CD4-positive, alpha-beta T cell treated with Interleukin-15 for 4 hours (primary cell): Measurements from ENCODE around the gene SEL1L2.
A peak's percentile ranks its signal among the peaks of the same experiment; 100 is the strongest.
"Not testable (repeated sequence)": the region's sequence is repeated elsewhere in the genome, so short reads cannot be mapped to it uniquely, and the experiment has no call there.

Experiments
- DNase-seq: peaks from one replicate; pipeline ENCODE4 v3.0.0-alpha.2; 2020; ENCODE audit warnings: low spot score

Gene SEL1L2, protein sequence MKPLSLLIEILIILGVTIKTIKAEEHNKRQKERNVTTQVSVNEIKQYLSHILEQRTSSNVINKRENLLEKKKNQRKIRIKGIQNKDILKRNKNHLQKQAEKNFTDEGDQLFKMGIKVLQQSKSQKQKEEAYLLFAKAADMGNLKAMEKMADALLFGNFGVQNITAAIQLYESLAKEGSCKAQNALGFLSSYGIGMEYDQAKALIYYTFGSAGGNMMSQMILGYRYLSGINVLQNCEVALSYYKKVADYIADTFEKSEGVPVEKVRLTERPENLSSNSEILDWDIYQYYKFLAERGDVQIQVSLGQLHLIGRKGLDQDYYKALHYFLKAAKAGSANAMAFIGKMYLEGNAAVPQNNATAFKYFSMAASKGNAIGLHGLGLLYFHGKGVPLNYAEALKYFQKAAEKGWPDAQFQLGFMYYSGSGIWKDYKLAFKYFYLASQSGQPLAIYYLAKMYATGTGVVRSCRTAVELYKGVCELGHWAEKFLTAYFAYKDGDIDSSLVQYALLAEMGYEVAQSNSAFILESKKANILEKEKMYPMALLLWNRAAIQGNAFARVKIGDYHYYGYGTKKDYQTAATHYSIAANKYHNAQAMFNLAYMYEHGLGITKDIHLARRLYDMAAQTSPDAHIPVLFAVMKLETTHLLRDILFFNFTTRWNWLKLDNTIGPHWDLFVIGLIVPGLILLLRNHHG

DNA sequence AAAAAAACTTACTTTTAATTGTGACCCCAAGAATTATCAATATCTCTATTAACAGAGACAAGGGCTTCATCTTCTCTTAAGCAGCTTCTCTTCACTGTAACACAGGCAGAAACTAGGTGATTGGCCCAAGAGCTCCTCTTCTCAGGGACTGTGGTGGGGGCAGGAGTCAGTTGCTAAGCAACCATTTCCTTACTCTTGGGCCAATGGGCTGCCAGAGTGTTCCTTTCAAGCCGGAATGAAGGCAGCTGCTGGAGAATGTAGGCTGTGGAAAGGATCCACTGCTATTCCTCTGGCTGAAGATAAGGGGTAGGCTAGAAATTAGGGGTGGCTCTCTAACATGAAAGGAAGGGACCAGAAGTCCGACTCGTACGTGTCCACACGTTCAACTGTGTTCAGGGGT lies at the start of gene SEL1L2:
Gene SEL1L2 (minus strand): TSS at position 150 of the 400 bp plus-strand sequence. CDS start 80 bp downstream, at position 70.
- DNase-seq = no peak

DNA sequence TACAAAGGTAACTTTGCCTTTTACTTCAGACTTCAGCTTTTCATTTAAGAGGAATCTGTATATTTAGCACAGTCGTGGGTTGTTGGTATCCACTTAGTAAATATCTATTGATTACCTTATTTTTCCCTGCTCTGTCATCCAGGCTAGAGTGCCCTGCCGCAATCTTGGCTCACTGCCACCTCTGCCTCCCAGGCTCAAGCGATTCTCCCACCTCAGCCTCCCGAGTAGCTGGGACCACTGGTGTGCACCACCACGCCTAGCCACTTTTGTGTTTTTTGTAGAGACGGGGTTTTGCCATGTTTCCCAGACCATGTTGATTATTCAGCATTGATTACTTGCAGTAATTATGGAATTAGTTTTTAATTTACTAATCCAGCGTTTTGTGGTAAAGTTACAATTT lies 46.2 kb upstream of the SEL1L2 start:
- DNase-seq = no peak

DNA sequence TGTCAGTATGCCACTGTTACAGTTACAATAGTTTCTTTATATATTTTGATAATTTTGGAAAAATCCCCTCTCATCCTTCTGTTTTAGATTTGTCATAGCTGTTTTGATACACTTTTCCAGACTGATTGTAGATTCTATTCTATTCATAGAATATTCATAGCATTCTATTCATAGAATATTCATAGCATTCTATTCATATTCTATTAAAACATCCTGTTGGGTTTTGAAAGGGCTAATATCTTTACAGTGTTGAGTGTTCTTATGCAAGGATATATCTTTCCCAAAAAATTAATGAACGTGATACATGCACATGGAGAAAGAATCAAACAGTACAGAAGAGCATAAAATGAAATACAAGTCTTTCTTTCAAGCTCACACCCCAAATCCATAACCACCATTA lies 42.9 kb upstream of the SEL1L2 start:
- DNase-seq = no peak

DNA sequence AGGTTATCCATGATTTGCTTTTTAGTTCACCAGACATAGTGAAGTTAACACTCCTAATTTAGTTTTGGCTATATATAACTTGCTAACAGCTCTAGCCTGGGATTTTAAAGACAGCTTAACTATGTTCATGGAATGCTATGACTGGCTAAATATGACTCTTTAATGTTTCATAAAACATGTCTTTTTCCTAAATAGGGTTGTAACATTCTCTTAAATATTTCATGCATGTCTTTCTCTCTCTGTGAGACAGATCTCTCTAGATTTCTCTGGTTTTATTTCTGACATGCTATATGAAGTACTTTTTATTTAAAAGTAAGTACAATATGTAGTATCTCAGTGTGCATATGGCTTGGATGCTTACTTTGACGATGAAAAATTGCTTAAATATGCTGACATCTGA lies 40.6 kb upstream of the SEL1L2 start:
- DNase-seq = no peak

DNA sequence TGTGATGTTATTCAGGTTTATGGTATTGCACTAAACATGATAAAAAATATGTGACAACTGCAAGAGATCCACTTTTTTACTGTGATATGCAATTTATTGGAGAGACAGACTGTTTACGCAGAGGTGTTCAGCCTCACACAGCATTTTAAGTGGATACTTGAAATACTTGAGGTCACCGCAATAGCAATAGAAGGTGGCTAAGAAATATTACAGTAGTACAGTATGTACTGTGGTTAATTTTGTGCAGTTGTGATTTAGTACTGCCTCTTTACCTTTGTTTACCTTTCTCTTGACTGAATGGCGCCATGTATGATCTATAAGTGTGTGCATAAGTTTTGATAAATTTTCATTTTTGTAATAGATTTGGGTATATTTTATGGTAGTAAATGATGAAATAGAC lies 22.3 kb upstream of the SEL1L2 start:
- DNase-seq = no peak

DNA sequence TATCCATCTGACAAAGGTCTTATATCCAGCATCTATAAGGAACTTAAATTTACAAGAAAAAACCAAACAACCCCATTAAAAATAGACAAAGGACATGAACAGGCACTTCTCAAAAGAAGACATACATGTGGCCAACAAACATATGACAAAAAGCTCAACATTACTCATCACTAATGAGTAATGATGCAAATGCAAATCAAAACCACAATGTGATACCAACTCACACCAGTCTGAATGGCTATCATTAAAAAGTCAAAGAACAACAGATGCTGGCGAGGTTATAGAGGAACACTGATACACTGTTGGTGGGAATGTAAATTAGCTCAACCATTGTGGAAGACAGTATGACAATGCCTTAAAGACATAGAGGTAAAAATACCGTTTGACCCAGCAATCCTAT lies 18.8 kb upstream of the SEL1L2 start:
- DNase-seq = no peak

DNA sequence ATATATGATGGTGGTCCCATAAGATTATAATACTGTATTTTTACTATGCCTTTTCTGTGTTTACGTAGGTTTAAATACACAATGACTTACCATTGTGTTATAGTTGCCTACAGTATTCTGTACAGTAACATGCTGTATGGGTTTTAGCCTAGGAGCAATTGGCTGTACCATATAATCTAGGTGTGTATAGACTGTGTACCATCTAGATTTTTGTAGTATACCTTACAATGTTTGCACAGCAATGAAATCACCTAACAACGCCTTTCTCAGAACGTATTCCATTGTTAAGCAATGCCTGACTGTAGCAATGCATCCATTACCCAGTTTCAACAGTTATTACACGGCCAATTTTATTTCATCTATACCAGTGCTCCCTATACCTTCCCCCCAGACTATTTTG lies 15.6 kb upstream of the SEL1L2 start:
- DNase-seq = no peak

DNA sequence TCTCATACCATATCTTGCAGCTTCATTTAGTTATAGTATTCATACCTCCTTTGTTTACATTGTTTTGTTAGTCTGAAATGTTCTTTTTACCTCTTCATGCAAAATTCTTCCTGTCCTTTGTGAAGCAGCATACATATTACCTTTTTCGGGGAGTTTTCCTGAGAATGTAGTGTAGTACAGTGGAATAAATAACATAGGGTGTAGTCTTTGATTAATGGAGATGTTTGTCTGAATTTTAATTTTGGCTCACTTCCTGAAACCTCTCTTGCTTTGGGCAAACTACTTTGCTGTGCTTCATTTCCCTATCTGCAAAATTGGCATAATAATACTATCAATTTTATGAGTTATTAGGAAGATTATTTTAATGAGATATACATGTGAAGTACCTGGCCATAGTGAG lies 10.5 kb upstream of the SEL1L2 start:
- no peak for DNase-seq

DNA sequence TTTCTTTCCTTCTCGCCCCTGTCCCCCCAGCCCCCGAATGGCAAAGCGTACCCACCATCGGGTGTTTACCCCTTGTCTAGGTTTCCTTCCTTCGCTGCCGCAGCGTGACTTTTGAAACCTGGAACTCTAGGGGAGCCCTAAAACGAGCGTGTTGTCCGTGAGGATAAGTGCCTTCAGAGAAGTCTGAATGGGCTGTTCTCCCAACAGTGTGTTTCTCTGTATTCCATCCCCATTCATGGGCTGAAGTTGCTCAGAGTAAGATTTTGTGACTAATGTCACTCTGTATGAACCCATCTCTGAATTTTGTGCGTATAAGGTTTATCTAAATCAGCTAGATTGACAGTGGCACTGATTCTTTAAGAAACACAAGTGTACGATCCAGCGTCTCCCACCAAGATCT lies 5.9 kb upstream of the SEL1L2 start:
- DNase-seq = no peak

DNA sequence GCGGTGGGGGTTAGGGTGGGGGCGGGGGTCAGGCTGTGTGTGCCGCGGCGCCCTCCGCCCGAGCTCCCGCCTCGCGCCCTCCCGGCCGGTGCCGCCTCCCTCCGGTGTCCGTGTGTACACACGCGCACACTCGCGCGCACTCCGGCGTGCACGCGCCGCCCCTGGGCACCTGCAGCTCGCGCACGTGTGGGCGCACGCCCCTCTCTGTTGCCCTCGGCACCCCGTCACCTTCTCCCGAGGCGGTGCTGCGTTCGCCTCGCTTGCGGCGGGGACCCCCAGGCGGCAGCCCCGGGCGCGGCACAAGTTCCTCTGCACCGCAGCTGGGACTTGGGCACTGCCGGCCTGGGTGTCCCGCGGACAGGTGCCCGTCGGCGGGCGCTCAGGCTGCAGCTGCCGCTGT lies 5.4 kb upstream of the SEL1L2 start:
- DNase-seq = no peak

DNA sequence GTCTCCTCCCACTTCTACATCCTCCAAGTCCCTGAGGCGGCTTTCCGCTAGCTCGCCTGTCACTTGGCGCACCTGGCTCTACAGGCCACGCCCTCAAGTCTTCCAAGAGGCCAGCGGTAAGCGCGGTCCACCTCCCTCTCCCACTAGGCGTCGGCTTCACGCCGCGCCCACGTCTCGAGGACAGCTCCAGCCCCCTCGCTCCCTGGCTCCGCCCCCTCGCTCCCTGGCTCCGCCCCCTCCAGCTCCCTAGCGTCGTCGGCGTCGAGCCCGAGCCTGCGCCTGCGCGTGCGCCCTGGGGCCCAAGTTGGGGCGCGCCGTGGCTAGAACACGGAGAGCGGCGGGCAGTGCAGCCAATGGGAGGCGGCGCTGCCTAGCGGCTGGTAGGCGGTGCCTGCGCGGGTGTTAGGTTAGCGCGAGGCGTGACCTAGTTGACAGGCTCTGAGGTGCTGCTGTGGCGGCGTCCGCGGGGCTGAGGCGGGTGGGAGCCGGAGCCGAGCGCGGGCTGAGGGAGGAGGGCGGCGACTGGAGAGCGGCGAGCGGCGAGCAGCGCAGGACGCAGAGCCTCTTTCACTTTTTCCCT lies 4.8 kb upstream of the SEL1L2 start, which contains the start of gene MACROD2:
Gene MACROD2 (plus strand): TSS at position 431 of the 580 bp plus-strand sequence.
- DNase-seq = peak; percentile 19

DNA sequence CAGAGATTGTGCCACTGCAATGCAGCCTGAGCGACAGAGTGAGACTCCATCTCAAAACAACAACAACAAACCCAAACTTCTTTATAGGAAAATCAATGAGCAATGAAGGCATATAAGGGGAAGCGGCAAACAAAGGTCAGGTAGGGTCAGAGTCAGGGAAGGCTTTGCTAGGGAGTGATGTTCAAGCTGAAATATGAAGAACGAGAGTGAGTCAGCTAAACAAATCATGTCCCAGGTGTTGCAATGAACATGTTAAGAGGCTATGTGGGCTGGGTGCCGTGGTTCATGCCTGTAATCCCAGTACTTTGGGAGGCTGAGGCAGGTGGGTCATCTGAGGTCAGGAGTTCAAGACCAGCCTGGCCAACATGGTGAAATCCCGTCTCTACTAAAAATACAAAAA lies 1.5 kb upstream of the SEL1L2 start:
- DNase-seq = not testable (repeated sequence)

DNA sequence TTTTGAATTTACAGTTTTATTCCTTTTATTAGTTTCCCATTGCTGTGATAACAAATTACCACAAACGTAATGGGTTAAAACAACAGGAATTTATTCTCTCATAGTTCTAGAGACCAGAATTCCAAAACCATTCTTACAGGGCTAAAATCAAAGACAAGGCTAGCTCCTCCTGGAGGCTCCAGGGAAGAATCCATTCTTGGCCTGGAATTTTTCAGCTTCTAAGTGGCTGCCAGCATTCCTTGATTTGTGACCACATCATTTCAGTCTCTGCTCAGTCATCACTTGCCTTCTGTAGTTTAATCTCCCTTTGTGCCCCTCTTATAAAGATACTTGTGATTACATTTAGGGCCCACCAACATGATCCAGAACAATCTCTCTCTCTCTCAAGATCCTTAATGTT lies 897 bp upstream of the SEL1L2 start:
- no peak for DNase-seq

DNA sequence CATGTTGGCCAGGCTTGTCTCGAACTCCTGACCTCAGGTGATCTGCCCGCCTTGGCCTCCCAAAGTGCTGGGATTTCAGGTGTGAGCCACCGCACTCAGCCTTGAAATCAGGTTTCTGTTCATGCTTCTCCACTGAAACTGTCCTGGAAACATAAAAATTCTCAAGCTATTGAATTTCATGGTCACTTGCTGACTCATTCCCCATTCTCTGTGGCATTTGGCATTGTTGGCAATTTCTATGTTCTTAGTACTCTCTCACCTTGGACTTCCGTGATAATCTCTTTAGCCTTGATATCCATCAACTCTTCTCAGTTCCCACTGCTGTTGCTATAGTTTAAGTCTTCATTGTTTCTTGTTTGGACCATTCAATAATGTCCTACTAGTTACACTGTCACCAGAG lies 6.2 kb downstream of the SEL1L2 start:
- no peak for DNase-seq

DNA sequence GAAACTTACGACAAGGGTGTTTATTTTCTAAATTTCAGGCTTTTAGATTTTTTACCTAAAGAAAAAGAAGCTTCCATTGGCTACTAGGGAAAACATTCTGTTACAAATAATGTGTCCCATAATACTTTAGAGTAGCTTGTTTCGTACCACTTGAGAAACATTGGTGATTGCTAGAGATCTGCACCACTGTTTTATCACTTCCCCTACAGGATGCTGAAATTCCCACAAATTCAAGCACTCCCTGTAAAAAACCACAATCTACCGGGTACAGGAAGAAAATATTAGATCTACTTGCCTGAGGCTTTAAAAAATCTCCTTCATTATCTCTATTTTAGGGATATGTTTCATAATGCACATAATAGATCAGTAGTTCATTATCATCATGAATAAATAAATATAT lies 29.9 kb downstream of the SEL1L2 start:
- no peak for DNase-seq

DNA sequence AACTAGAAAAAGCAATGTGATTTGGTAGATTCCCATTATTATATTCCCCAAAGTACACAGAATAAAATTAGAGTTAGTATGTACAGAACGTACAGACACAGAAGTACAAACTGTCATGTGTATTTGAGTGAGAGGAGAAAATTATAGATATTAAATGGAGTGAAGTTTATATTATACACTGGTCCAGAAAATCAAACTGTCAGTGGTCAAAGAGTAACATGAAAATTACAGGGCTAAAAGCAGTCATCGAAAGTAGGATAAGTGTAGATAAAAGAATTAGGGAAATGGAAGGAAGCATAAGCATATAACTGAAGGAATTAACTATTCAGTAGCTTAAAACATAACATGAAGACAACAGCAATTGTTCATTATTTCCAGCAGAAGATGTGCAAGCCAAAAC lies 30.3 kb downstream of the SEL1L2 start:
- no peak for DNase-seq

DNA sequence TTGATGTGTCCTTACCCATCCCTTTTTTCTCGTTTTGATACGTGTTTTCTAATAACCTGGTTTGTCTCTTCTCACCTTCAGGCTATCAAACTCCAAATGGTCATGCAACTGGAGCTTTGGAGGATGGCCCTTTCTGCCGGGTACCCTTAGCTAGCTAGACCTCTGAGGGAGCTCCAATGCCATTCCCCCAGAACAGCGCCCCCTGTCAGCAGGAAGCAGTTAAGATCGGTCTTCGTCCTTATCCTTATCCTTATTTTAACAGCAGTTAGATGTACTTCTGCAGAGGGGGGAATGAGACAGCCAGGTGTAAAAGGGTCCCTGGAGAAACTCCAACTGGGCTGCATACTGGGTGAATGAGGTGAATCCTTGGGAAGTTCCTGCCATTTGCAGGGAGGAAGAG lies 37.2 kb downstream of the SEL1L2 start:
- no peak for DNase-seq

DNA sequence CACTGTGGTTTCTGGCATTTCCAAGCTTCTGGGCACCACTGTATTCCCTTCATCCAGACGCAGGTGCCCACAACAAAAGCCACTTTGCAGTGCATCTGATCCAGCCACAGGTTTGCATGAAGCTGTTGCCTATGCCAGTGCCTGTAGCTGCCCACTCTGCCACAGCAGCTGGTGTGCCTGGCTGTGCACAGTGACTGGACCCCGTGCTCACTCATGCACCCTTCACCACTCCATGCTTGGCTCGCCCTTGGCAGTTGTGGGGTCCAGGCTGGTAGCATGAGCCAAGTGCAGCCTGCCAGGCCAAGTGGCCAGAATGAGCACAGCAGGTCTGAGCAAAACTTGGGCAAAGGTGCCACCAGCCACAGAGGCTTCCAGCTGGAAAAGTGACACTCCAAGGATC lies 42.7 kb downstream of the SEL1L2 start:
- DNase-seq = no peak

DNA sequence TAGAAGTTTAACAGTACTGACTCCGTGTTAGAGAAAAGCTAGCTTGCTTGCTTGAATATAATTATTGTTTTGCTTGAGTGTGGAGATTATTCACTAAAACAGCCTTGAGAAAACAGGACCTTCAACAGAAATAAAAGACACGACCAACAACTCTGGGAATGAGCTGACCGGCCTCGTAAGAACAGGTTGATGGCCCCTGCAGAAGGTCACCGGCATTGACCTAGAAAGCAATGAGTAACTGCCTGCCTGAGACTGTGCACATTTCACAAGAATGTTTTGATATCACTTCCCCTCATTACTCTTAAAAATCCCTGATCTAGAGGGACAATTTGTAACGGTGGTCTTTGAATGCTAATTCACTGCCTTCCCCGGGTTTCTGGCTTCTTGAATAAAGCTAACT lies 49.4 kb downstream of the SEL1L2 start:
- DNase-seq = no peak

DNA sequence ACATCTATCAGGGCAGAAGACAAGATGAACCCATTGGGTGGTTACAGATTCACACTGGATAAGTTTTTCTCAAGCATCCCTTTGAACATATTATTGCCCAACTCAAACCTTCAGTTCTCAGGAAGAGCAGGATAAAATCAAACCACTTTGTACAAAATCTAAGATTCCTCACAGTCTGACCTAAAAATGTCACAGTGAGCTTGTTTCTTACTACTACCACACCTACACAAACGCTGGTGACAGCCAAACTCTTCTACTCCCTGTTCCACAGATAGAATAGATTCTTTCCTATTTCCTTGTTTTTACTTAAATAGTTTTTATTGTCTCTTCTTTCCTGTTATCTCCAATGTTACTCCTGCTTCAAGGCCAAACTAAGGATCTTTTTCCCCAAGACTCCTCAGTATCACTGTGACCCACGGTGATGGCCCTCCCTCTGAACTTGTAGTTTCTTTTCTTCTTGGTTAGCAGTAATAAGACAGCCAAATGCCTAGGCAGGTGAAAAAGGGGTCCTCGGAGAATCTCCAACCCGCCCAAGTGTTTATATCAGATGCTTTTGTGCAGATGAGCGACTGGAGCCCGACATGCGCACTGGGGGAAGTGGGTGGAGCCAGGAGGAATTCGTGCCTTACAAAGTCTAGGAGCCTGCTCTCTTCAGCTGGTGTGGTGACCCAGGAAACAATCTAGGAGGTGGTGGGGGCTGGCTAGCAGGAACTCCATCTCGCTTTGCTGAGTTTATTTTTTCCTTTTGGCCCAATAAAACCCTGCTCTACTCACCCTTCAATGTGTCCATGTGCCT lies 53.4 kb downstream of the SEL1L2 start:
- DNase-seq = no peak

DNA sequence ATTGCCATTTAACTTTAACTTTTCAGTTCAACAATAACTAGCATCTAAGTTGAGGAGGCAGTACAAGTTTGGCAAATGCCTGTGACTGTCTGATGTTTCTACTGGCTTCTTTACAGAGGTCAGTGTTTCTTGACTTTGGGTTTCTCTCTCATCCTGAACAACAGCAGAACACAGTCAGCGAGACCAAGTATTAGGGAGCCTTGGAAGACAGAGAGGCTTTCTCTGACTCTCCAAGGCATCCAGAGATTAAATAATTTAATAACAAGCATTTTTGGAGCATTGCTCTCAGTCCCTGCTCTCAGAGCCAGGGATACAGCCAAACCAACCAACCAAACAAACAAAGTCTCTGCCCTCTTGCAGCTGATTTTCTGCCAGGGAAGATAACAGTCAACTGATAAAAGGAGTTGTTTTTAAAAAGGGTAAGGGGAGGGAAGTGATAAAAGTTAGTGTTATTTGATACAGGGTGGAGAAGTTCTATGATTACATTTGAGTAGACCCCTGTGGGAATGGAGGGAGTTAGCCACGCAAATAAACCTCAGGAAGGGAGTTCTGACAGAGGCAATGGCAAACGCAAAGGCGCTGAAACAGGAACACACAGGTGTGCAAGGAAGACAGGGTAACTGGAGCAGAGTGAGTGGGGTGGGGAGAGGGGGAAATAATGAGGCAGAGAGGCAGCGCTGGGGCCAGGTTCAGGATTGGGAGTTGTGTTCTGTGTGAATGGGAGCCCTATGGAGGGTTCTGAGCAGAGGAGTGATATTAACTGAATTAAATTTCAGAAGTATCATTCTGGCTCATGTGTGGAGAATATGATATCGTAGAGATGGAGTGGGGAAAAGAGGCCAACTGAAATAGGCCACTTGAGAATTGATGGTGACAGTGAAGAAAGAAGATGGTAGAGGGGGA lies 55.2 kb downstream of the SEL1L2 start:
- no peak for DNase-seq
